ENCODE results near the gene COL27A1.

Gene COL27A1

GRCh38 chr9:114207034-114207810 is 51.9 kb downstream of the COL27A1 start:
- no peak for DNase-seq (ENCODE audit: low read depth)
- no peak overlapping the region for H3K4me3 ChIP-seq (ENCODE audit: control insufficient read depth, low read depth, low read length)
- TF ChIP-seq CTCF (IDR thresholded peaks at IDR 0.05; ENCODE audit: control insufficient read depth, insufficient read depth, low read depth, low read length, missing control alignments) = no peak

- no peak for TF ChIP-seq CTCF (IDR thresholded peaks at IDR 0.05; ENCODE audit: control insufficient read depth, insufficient read depth, low read depth, low read length, missing control alignments)
- H3K4me3 ChIP-seq (ENCODE audit: control insufficient read depth, low read depth, low read length) = no peak overlapping the region
- DNase-seq (ENCODE audit: low read depth) = no peak
Measured at GRCh38 chr9:114207845-114208244, 52.5 kb downstream of the COL27A1 start.

- DNase-seq (ENCODE audit: low read depth) = no peak
- no peak for TF ChIP-seq CTCF (IDR thresholded peaks at IDR 0.05; ENCODE audit: control insufficient read depth, insufficient read depth, low read depth, low read length, missing control alignments)
Measured at GRCh38 chr9:114209151-114209550, 53.8 kb downstream of the COL27A1 start.

GRCh38 chr9:114210136-114210535 is 54.8 kb downstream of the COL27A1 start:
- TF ChIP-seq CTCF (IDR thresholded peaks at IDR 0.05; ENCODE audit: control insufficient read depth, insufficient read depth, low read depth, low read length, missing control alignments) = no peak
- no peak for DNase-seq (ENCODE audit: low read depth)
- H3K4me3 ChIP-seq (ENCODE audit: control insufficient read depth, low read depth, low read length) = no peak overlapping the region

More at GRCh38 chr9:114209151-114209550, 53.8 kb downstream of the COL27A1 start:
- H3K4me3 ChIP-seq (ENCODE audit: control insufficient read depth, low read depth, low read length) = no peak overlapping the region

- no peak for TF ChIP-seq CTCF (IDR thresholded peaks at IDR 0.05; ENCODE audit: control insufficient read depth, insufficient read depth, low read depth, low read length, missing control alignments)
- DNase-seq (ENCODE audit: low read depth) = no peak
- H3K4me3 ChIP-seq (ENCODE audit: control insufficient read depth, low read depth, low read length) = no peak overlapping the region
Measured at GRCh38 chr9:114210691-114211276, 55.4 kb downstream of the COL27A1 start.

- H3K4me3 ChIP-seq (ENCODE audit: control insufficient read depth, low read depth, low read length) = no peak overlapping the region
- DNase-seq (ENCODE audit: low read depth) = no peak
- no peak for TF ChIP-seq CTCF (IDR thresholded peaks at IDR 0.05; ENCODE audit: control insufficient read depth, insufficient read depth, low read depth, low read length, missing control alignments)
Measured at GRCh38 chr9:114212826-114213225, 57.5 kb downstream of the COL27A1 start.
